DMS153 treated with DMSO at 0.1 percent for 48 hours (cell line): ENCODE measurements around the gene ANKRD42.

Source experiments
- DNase-seq: peaks from one replicate; lab custom pipeline; 2025; ENCODE audit not compliant: unreplicated experiment; lab: John Stamatoyannopoulos, UW

ANKRD42 gene

DNA sequence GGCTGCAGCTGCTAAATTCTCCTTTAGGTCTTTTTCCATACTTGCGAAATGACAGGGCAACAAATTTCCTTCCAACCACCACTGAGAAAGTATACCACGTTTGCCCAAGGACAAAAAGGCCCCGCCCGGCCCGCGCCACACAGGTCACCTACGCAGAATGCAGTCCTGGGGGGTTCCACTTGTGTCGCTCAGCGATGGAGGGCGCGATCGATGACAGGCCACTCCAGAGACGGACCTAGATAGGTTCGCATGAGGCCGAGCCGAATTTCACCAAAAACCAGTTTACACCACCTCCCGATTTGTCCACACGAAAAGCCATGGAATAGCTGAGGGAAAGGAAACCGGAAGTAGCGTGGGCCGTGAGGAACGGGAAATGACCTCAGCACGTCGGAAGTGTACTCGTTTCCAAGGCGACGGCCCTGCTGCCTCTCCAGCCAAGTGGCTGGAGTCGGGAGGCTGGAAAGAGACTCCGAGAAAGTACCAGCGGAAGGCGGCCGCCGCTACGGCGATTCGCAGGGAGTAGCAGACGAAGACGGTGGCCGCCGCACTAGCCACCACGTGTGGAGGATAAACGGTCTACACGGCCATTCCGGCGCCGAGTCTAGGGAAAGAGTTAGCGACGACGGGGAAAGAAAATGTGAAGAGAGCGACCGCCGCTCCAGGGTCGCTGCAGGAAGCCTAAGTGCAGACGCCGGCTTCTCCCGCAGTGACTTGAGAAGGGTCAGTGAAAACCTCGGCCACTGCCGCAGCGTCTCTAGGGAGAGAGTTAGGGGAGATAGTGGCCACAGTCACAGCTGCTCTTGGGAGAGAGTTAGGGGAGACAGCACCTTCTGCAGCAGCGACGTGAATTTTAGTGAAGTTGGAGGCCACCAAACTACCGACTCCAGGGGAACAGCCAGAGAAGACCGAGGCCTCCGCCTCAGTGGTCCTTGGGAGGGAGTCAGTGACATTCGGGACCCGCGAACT is at the start of gene ANKRD42:
TSS of gene ANKRD42 (plus strand) at position 398 of the 966 bp plus-strand sequence. CDS start 959 bp downstream, outside the sequence.
- peak; percentile 90 for DNase-seq

- no peak for DNase-seq
Observed at GRCh38 chr11:83147895-83148294, 45.6 kb upstream of the ANKRD42 start.

- no peak for DNase-seq
Observed at GRCh38 chr11:83150450-83150849, 43.1 kb upstream of the ANKRD42 start.

GRCh38 chr11:83151274-83151977 is 42.1 kb upstream of the ANKRD42 start:
- no peak for DNase-seq

DNA sequence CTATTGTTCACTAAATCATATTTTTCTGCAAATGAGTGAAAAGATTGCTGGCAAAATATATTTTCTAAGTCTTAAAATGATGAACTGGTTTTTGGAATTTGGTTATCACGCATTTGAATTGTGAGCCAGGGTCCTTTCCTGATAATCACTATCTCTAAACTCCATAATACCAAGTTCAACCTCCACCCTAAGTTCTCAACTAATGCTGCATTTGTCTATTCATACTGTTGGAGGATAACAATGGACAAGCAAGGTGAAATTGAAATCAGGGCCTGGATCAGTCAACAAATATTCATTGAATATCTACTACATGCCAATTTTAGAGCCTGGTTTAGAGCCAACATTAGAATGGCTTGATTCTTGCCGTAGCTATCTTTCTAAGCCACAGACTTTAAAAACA is 41.2 kb upstream of the ANKRD42 start:
- no peak for DNase-seq

- no peak for DNase-seq
Observed at GRCh38 chr11:83153764-83154163, 39.7 kb upstream of the ANKRD42 start.

DNA sequence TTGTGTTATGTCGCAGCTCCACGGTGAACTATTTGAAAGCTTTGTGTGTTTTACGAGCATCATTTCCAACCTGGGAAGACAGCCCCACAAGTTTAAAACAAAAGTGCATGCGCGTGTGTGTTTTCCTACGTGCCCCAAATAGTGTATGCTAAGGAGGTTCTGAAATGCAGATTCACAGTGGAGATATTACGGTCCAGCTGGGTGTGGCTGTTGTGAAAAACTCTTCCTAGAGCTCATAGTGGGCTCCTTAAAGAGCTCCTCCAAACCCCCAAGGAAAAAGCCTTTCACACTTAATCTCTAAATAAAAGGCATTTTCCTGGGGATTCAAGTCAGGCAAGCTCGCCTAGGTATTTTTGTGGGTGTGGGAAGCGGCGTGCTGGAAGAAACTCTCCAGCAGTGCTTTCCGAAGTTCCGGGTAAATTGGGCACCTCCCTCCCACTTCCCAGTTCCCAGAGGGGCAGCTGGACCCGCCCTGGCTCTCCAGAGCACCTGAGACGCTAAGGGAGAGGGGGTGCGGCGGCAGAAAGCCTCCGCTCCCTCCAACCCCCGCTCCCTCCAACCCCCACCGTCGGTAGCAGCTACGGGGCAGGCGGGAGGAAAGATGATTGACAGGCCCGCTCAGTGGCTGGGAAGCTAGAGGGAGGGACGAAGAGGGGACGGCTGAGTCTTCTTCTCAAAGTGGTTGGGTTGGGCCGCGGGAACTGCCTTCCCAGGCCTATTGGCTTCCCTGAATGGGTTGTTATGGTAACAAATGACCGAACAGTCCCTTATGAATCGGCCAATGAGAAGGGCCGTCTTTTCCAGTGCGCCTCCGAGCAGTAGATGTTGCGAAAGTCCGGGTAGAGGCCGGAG is 37.1 kb upstream of the ANKRD42 start:
- peak; percentile 100 for DNase-seq

DNA sequence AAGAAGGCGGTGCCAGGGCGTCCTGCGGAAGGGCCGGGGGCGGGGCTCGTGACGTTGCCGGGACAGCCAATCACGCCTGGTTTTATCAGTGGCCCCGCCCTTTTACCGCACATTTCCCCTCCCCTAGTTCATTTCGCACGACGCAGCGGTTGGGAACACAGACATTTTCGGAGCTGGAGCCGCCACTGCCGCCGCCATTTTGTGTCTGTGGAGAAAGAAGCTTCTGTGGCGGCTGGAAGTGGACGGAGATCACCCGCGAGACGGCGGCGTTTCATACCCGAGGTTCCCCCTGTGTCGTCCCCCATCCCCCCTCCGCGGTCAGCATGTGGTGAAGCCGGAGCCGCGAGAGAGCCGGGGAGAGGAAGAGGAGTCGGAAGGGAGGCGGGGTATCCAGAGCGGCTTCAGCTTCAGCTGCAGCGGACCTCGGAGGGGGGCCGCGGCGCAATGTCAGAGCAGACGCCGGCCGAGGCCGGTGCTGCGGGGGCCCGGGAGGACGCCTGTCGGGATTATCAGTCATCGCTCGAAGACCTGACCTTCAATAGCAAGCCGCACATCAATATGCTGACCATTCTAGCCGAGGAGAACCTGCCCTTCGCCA is 36.4 kb upstream of the ANKRD42 start, which contains the start of gene PCF11:
TSS of gene PCF11 (plus strand) at position 136 of the 598 bp plus-strand sequence. CDS start at position 445, 309 bp downstream.
- no peak for DNase-seq

GRCh38 chr11:83157594-83158356 is 35.7 kb upstream of the ANKRD42 start:
- DNase-seq = no peak

DNA sequence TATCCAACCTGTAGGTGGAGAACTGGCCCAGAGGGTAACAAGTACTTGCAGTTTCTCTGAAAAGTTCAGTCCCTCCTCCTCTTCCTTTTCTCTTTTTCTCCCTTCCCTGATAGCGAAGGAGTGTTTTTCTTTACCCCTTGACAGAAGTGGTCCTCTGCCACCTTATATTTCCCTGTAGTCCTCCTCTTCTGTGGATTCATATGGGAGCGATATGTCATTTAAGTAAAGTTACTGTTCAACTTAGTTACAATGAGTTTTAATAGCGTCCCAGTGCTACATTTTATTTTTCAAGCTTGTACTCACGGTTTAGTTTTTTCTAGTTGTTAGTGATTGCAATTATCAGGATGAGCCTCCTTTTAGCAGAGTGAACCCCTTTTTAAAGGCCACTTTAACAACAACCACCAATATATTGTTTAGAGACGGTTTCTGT is 35.1 kb upstream of the ANKRD42 start:
- DNase-seq = no peak

DNA sequence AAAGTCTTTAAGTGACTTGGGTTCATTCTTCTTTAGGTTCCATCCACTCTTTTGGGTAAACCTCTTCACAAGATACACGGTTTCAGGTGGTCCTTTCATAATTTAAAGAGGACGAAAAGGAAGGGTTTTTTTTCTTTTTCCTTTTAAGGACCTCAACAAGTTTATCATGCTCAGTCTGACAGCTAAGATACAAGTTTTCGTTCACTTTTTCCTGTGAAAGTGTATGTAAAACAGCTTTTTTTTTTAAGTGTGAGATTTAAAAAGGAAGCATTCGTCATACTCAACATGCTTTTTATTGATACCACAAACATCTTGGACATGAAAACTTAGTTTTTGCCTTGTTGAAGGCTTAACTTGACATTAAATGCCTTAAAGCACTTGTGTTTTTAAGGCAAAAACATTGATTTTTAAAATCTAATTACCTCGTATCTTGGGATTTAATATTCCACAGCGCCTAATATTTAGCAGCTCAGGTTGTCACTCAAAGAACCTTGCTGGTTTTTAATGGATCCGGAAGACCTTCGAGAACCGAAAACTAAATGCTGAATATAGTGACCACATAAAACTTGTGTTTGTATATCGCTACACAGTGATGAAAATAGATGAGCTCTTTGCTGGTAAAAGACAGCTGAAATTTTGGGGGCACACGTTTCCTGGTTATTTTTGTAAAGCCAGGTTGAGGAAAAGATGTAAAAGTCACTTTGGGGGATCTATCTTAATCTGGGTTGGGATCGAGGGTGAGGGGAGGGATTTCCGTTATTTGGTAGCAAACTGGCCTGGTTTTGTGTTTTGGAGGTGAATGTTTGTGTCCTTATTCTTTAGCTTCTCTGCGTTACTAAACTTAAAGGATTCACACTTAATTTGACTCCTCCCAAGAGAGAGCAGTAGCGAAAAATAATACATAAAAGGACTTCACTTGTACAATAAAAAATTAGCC is 34.3 kb upstream of the ANKRD42 start:
- no peak for DNase-seq

GRCh38 chr11:83159902-83160865 is 33.3 kb upstream of the ANKRD42 start:
- DNase-seq = no peak

GRCh38 chr11:83161610-83162199 is 31.8 kb upstream of the ANKRD42 start:
- DNase-seq = no peak

DNA sequence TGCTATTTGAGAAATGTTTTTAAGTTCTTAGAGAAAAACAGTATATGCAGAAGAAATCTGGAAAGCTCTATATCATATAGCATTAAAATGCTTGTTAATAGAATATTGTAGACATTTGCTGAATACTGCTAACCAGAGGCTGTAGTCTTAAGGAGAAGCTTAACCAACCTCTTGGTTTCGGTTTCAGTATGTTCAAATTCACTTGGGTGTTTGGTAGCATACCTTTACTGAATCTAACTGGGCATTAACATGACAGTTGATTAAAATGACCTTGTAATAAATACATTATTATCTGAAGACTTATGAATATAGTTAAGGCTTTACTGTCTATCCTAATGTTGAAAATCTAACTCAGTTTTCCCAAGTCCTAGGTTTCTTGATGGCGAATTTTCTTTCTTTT is 31.1 kb upstream of the ANKRD42 start:
- no peak for DNase-seq

GRCh38 chr11:83166193-83166866 is 27.2 kb upstream of the ANKRD42 start:
- no peak for DNase-seq

- DNase-seq = no peak
Observed at GRCh38 chr11:83168756-83169155, 24.8 kb upstream of the ANKRD42 start.

DNA sequence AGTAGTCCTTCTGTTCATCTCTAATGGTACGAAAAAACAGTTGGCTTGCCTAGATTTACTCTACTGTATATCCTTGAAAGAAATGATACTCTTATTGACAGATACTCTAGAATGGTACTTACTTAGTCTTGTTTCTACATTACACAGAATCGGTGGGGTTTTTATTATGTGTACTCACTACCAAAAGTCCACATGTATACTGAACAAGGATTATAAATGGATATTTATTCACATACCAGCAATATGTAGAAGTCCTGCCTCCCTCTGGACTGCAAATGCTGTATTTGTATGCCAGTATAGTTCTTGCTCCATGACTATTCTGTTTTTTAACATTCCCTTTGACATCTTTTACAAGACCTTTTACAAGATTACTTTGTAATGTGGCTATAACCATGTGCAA is 22.6 kb upstream of the ANKRD42 start:
- no peak for DNase-seq
